HepG2 (cell line): Measurements from ENCODE around the gene COMT. TPM values are rescaled to one million over a fixed set of nuclear protein-coding genes. Genes with fewer than 3 reads are reported as not detected.

ENCODE experiments used
- ATF7 ChIP-seq, 2 experiments: fragments of 450-650 bp in 1 of 2; sonication (generic) in 1 of 2; formaldehyde crosslinking in 1 of 2; IDR thresholded peaks; 2 replicates each; pipeline versions ENCODE4 v1.4.0 to v1.6.1; 2016 to 2020; ENCODE audit warnings: antibody characterized with exemption in 1 of 2, mild to moderate bottlenecking in 1 of 2, missing genetic modification reagents in 1 of 2
- CEBPB ChIP-seq: IDR thresholded peaks from 2 replicates; pipeline ENCODE4 v1.6.1; 2011; ENCODE audit warnings: low read depth, low read length, improper control_type of control experiment, borderline replicate concordance
- HHEX ChIP-seq: IDR thresholded peaks from 2 replicates; pipeline ENCODE4 v1.6.1; 2016; ENCODE audit warnings: control low read depth
- HOXA3 ChIP-seq: sonication (generic); formaldehyde crosslinking; IDR thresholded peaks from 2 replicates; pipeline ENCODE4 v1.5.0; 2020; ENCODE audit warnings: missing genetic modification reagents
- MAFG ChIP-seq: sonication (generic); formaldehyde crosslinking; IDR thresholded peaks from 2 replicates; pipeline ENCODE4 v1.5.1; 2020; ENCODE audit warnings: mild to moderate bottlenecking, missing genetic modification reagents
- MZF1 ChIP-seq: sonication (generic); formaldehyde crosslinking; IDR thresholded peaks from 2 replicates; pipeline ENCODE4 v1.8.1; 2023; ENCODE audit warnings: mild to moderate bottlenecking, missing genetic modification reagents, borderline replicate concordance
- NFAT5 ChIP-seq: sonication (generic); formaldehyde crosslinking; IDR thresholded peaks from 2 replicates; pipeline ENCODE4 v1.4.0; 2020; ENCODE audit warnings: missing genetic modification reagents
- NR2F2 ChIP-seq: IDR thresholded peaks from 2 replicates; pipeline ENCODE4 v1.6.1; 2012; ENCODE audit warnings: low read depth, inconsistent platforms, borderline replicate concordance
- PHF20 ChIP-seq: sonication (generic); formaldehyde crosslinking; IDR thresholded peaks from 2 replicates; pipeline ENCODE4 v1.5.0; 2020; ENCODE audit warnings: mild to moderate bottlenecking, missing genetic modification reagents
- SIX4 ChIP-seq: sonication (generic); formaldehyde crosslinking; IDR thresholded peaks from 2 replicates; pipeline ENCODE4 v1.4.0; 2020; ENCODE audit warnings: missing genetic modification reagents
- SP1 ChIP-seq, 2 experiments: fragments of 450-650 bp in 1 of 2; sonication (generic) in 1 of 2; formaldehyde crosslinking in 1 of 2; IDR thresholded peaks; 2 replicates each; pipeline versions ENCODE4 v1.4.0 to v1.6.1; 2016 to 2020; ENCODE audit warnings: missing genetic modification reagents in 1 of 2
- TCF12 ChIP-seq, 2 experiments: fragments of 450-650 bp in 1 of 2; sonication (generic) in 1 of 2; formaldehyde crosslinking in 1 of 2; IDR thresholded peaks; 2 replicates each; pipeline versions ENCODE4 v1.6.1 to v1.8.0; 2017 to 2022; ENCODE audit warnings: antibody characterized with exemption in 1 of 2, mild to moderate bottlenecking in 1 of 2, missing genetic modification reagents in 1 of 2, moderate library complexity in 1 of 2
- TGIF2 ChIP-seq: IDR thresholded peaks from 2 replicates; pipeline ENCODE4 v1.6.1; 2016; ENCODE audit warnings: control low read depth, missing compliant biosample characterization
- THAP7 ChIP-seq: sonication (generic); formaldehyde crosslinking; IDR thresholded peaks from 2 replicates; pipeline ENCODE4 v1.8.1; 2023; ENCODE audit warnings: mild to moderate bottlenecking, missing genetic modification reagents
- TIGD3 ChIP-seq: sonication (generic); formaldehyde crosslinking; IDR thresholded peaks from 2 replicates; pipeline ENCODE4 v1.5.1; 2020; ENCODE audit warnings: mild to moderate bottlenecking, missing genetic modification reagents, borderline replicate concordance
- TMF1 ChIP-seq: sonication (generic); formaldehyde crosslinking; IDR thresholded peaks from 2 replicates; pipeline ENCODE4 v1.8.1; 2022; ENCODE audit warnings: low read depth, missing genetic modification reagents
- YEATS4 ChIP-seq: sonication (generic); formaldehyde crosslinking; IDR thresholded peaks from 2 replicates; pipeline ENCODE4 v1.4.0; 2020; ENCODE audit warnings: missing genetic modification reagents, borderline replicate concordance
- ZNF232 ChIP-seq: sonication (generic); formaldehyde crosslinking; IDR thresholded peaks from 2 replicates; pipeline ENCODE4 v1.4.0; 2020; ENCODE audit warnings: missing genetic modification reagents, borderline replicate concordance
- ZNF674 ChIP-seq: sonication (generic); formaldehyde crosslinking; IDR thresholded peaks from 2 replicates; pipeline ENCODE4 v1.5.0; 2020; ENCODE audit warnings: low read depth, mild to moderate bottlenecking, missing genetic modification reagents
- ZNF83 ChIP-seq: sonication (generic); formaldehyde crosslinking; IDR thresholded peaks from 2 replicates; pipeline ENCODE4 v1.4.0; 2020; ENCODE audit warnings: missing genetic modification reagents, mild to moderate bottlenecking, borderline replicate concordance
- ZSCAN31 ChIP-seq: sonication (generic); formaldehyde crosslinking; IDR thresholded peaks from 2 replicates; pipeline ENCODE4 v1.5.0; 2020; ENCODE audit warnings: low read depth, mild to moderate bottlenecking, missing genetic modification reagents
- polyA plus RNA-seq, 8 experiments: library from polyadenylated mRNA; depleted of rRNA in 3 of 8; stranded (reverse) in 7 of 8; unstranded in 1 of 8; fragments of >200 nt; fragmentation: Illumina TruSeq in 4 of 8; extraction: Trizol in 4 of 8; gene quantifications; 2 replicates each; pipeline versions ENCODE4 v1.2.1 to v1.2.3, GENCODE V29; 2011 to 2016; ENCODE audit warnings: low read depth in 4 of 8, missing spikeins in 1 of 8, mixed read lengths in 1 of 8; ENCODE audit not compliant: insufficient read depth in 1 of 8
- total RNA-seq, 5 experiments: library from RNA; depleted of rRNA; stranded (reverse); fragments of >200 nt; fragmentation: Illumina TruSeq; extraction: Trizol; gene quantifications; 2 replicates each; pipeline ENCODE4 v1.2.3, GENCODE V29; 2016; ENCODE audit warnings: low read depth in 1 of 5

COMT gene
- total and polyA plus RNA-seq, 2 of the 13 experiments (the other 11 are each of a cell fraction or from before 2014, with no cell fraction given): 156 to 162 TPM

GRCh38 chr22:19942157-19943081 is 847 bp downstream of the COMT start (continued):
- TF ChIP-seq MAFG (CRISPR knock-in tag) (no peak), HHEX (CRISPR knock-in tag) (no peak), TCF12 (IDR thresholded peaks at IDR 0.05) (no peak), TCF12 (CRISPR knock-in tag; IDR thresholded peaks at IDR 0.05) (no peak), NFAT5 (0 out of 2 replicates have a peak, but pooled peaks have one; percentile 65), PHF20 (CRISPR knock-in tag) (0 out of 2 replicates have a peak, but pooled peaks have one; percentile 39), ZSCAN31 (CRISPR knock-in tag) (0 out of 2 replicates have a peak, but pooled peaks have one; percentile 11), SIX4 (no peak), TIGD3 (CRISPR knock-in tag) (no peak), TMF1 (CRISPR knock-in tag) (no peak), NR2F2 (no peak), ZNF232 (CRISPR knock-in tag) (no peak), SP1 (IDR thresholded peaks at IDR 0.05) (no peak), SP1 (CRISPR knock-in tag; IDR thresholded peaks at IDR 0.05) (no peak), MZF1 (CRISPR knock-in tag) (no peak), ZNF674 (CRISPR knock-in tag) (no peak), CEBPB (no peak), ATF7 (IDR thresholded peaks at IDR 0.05) (no peak), ATF7 (CRISPR knock-in tag; IDR thresholded peaks at IDR 0.05) (no peak), ZNF83 (CRISPR knock-in tag) (no peak), THAP7 (CRISPR knock-in tag) (peak; percentile 24; the same call in 1 of the 2 replicates), YEATS4 (CRISPR knock-in tag) (no peak), HOXA3 (CRISPR knock-in tag) (peak; percentile 32), TGIF2 (peak; percentile 63; the same call in 1 of the 2 replicates)
